Measurements from ENCODE around the gene YTHDF2.
"Not testable (repeated sequence)": the region's sequence is repeated elsewhere in the genome, so short reads cannot be mapped to it uniquely, and the experiment has no call there.

Gene YTHDF2

DNA sequence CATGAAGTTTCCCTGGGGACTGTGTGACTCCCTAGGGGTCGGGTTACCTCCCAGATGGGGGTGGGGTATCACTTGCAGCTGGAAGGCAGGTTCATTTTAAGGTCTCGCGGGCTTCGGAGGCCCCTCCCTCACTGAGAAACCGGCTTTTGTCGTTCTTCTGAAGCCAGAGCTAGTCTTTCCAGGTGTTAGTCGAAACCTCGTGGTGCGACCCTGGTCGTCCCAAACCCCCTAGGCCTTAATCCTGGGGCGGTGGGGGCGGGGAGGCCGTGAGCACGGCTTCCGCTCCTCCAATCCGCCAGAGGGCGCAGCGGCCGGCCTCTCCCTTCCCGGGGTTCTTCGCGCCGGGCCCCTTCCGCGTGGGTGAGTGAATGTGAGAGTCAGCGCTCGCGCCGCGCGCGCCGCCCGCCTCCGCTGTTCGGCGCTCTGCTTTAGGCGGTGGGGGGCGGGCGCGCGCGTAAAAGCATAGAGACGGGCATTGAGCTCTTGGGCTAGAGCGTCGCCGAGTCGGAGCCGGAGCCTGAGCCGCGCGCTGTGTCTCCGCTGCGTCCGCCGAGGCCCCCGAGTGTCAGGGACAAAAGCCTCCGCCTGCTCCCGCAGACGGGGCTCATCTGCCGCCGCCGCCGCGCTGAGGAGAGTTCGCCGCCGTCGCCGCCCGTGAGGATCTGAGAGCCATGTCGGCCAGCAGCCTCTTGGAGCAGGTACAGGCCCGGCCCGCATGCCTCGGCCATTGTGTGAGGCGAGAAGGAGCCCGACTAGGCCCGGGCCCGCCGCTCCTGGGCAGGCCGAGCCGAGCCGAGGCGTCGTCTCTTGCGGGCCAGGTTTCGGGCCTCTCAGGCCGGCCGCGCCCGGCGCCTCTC lies at the start of gene YTHDF2:
YTHDF2 (plus strand) TSS at position 491 of the 857 bp plus-strand sequence; CDS start at position 672, 181 bp downstream.
- peak; percentile 99 to 100 (median 100) for DNase-seq

- not testable (repeated sequence) for DNase-seq
Measured at GRCh38 chr1:28691627-28692026, 45.1 kb upstream of the YTHDF2 start.

- DNase-seq = no peak
Measured at GRCh38 chr1:28703629-28704028, 33.1 kb upstream of the YTHDF2 start.

GRCh38 chr1:28716336-28716735 lies 20.4 kb upstream of the YTHDF2 start:
- no peak for DNase-seq

- no peak for DNase-seq
Measured at GRCh38 chr1:28718166-28718565, 18.6 kb upstream of the YTHDF2 start.

DNA sequence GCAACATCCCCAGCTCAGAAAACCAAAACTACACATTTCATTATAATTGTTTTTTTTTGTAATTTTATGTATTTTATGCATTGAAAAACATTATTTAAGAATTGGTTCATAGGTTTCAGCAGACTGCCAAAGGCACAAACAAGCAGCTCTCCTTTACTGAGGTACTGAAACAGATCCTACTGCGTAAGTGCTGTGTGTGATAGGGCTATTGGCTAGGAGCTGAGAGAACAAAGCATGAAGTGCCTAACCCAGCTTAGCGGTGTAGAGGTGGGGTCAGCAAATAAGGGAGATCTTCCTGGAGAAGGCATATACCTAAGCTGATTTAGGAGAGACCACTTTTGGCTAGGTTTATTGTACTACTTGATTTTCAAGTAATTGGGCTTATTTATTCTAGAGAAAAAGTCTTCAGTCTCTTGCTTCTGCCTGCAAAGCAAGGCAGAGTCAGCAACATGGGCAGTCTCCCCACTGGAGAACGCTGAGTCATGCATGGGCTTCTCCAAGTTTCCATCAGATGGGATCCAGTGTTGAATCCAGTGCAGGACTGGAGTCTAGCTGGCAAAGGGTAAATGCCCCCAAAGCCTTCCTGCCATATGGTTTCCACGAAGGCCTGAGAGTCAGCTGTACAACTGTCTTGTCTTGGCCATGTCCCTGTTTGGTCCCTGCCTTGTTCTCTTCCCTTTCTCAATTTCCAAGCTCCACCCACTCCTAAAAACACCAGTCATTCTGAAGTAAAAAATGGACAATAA lies 18.0 kb upstream of the YTHDF2 start:
- peak; percentile 14 to 22 (median 22) for DNase-seq

DNA sequence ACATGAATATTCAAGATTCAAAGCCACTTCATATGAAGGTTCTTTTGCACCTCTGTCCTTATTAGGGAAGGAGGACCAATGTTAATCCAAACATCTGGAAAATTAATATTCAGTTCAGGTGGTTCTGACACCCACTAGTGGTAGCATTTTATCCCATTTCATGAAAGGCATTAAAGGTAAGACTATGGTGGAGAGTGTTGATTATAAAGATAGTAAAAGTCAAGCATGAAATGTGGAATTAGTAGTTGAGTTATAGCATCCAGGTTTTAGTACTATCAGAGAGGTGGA lies 17.5 kb upstream of the YTHDF2 start:
- DNase-seq = no peak

- no peak for DNase-seq
Measured at GRCh38 chr1:28720376-28720775, 16.4 kb upstream of the YTHDF2 start.

- DNase-seq = not testable (repeated sequence)
Measured at GRCh38 chr1:28721927-28722326, 14.8 kb upstream of the YTHDF2 start.

- DNase-seq = not testable (repeated sequence)
Measured at GRCh38 chr1:28725365-28725764, 11.4 kb upstream of the YTHDF2 start.

- peak in 2 of 3 donors; percentile 52 to 78 for DNase-seq
Measured at GRCh38 chr1:28735961-28736449, 735 bp upstream of the YTHDF2 start.

GRCh38 chr1:28737307-28738132 lies 780 bp downstream of the YTHDF2 start:
- peak; percentile 39 to 53 (median 49) for DNase-seq

DNA sequence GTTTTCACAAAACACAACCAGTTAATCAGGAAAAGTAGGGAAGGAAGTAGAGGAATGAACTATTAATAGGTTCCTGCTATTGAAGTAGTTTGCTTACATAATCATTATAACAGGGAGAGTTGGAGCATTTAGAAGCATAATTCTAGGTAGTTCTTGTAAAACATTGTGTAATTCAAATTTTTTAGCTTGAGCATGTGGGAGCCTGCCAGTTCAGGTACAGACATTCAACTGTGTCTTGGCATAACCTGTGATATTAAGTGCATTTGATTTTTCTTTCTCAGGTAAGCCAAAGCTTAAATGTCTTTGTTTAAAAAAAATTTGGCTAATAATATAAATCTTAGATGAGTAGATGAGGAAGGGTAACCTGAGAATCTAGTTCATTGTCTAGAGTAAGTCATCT lies 3.4 kb downstream of the YTHDF2 start:
- DNase-seq = no peak

DNA sequence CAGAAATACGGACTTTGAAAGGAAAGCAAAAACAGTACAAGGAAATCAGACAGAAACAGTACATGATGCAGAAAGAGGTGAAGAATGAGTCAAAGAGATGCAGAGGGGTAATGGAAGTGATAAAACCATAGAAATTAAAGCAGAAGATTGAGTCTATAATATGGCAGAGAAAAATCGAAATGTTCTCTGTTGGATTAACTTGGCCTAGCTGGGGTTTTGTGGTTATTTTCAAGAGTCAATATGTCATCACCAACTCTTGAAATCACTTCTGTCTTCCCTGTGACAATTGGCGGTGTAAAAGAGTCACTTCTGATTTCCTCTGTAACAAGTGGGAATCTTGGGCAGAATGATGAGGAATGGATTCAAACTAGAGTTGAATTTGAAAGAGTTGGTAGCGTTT lies 7.4 kb downstream of the YTHDF2 start:
- peak in 2 of 3 donors; percentile 33 to 53 for DNase-seq

- no peak for DNase-seq
Measured at GRCh38 chr1:28745653-28746173, 9.0 kb downstream of the YTHDF2 start.

DNA sequence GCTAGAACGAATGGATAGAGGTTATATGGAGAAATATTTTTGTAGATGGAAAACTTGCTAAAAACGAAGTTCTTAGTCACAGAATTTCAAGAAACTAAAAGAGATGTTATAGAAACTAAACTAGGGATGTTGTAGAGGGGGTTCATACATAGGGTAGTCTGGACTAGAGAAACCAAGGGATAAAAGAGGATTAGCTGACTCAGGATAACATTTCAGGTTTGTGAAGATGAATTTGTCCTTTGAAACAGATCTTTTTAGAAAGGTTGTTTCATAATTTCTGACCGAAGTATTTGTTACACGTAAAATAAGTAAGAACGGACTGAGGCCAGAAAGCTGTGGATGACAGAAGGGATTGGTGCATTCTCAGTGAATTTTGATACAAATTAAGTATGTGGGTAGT lies 13.6 kb downstream of the YTHDF2 start:
- no peak for DNase-seq

DNA sequence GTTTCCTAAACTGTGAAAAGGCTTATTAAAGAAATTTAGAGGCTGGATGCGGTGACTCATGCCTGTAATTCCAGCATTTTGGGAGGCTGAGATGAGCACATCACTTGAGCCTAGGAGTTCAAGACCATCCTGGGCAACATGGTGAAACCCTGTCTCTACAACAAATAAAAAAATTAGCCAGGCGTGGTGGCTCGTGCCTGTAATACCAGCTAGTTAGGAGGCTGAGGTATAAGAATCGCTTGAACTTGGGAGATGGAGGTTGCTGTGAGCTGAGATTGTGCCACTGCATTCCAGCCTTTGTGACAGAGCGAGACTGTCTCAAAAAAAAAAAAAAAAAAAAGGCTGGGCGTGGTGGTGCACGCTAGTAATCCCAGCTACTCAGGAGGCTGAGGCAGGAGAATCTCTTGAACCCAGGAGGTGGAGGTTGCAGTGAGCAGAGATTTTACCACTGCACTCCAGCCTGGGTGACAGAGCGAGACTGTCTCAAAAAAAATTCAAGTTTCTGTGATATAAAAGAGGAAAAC lies 14.1 kb downstream of the YTHDF2 start:
- not testable (repeated sequence) for DNase-seq

DNA sequence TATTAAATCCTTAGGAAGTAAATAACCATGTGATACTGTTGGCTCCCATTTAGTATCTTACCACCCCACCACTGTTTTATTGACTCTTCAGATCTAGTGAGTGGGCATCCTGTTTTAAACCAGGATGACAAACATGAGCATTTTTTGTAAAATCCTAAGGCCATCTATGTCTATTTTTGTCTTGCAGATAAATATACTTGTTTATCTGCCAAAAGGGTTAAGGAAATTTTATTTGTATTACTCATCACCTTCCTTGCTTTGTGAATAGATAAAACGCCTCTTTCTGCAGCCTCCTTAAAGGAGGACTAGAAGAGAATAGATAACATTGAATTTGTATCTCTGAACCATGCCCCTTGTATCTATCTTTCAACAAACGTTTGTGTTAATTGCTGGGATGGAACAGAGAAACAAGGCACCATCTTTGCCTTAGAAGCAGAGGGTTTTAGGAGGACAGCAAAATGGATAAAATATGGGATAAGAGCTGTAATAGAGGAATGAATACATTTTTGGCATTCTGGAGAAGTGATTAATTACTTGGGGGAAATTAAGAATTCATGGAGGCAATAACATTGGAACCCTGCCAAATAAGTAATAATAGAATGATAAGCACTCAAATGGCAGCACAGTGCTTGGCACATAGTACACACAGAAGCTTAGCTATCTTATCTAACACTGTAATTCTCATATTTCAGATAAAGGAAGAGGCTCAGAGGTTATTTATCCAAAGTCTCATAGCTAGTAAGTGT lies 14.7 kb downstream of the YTHDF2 start:
- no peak for DNase-seq

DNA sequence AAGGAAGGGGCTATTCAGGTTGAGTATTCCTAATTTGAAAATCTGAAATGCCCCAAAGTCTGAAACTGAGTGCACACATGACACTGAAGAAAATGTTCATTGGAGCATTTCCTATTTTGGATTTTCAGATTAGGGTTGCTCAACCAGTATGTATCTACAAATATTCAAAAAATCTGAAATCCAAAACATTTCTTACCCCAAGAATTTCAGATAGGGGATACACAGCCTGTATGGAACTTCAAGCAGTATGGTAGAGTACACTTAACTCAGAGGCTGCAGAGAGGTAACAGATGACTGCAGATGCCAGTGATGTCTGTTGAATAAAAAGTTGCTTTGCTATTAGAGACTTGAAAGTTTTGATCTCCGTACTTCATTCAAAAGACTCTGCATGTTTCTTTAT lies 19.0 kb downstream of the YTHDF2 start:
- no peak for DNase-seq

GRCh38 chr1:28756846-28757245 lies 20.1 kb downstream of the YTHDF2 start:
- DNase-seq = no peak

GRCh38 chr1:28758420-28758819 lies 21.7 kb downstream of the YTHDF2 start:
- DNase-seq = no peak

- no peak for DNase-seq
Measured at GRCh38 chr1:28759257-28759656, 22.5 kb downstream of the YTHDF2 start.
